Cardiac fibroblast (primary cell): ENCODE results near the gene RAB31.

Experiments
- DNase-seq, 2 donors: peaks; one replicate each; pipeline versions ENCODE4 v3.0.0 to v3.0.0-alpha.2; 2010; ENCODE audit warnings: low read depth in 2 of 2
- H3K4me3 ChIP-seq, 2 donors: replicated peaks in 1 of 2; 1 replicate in 1 of 2; 2 replicates in 1 of 2; pipeline ENCODE4 v1.5.1; 2011; ENCODE audit warnings: low read depth in 2 of 2, low read length in 2 of 2, mild to moderate bottlenecking in 2 of 2, moderate library complexity in 1 of 2
- CTCF ChIP-seq: IDR thresholded peaks from one replicate; pipeline ENCODE4 v1.5.1; 2011; ENCODE audit warnings: low read depth, mild to moderate bottlenecking, low read length, inconsistent platforms

Gene RAB31

GRCh38 chr18:9756933-9757470 is 48.9 kb downstream of the RAB31 start:
- DNase-seq: no peak
- no peak for TF ChIP-seq CTCF
- no peak overlapping the region for H3K4me3 ChIP-seq

- H3K4me3 ChIP-seq: no peak overlapping the region
- TF ChIP-seq CTCF: no peak
- DNase-seq: peak in 1 of 2 donors; percentile 64
These were observed 49.9 kb downstream of the RAB31 start for GRCh38 chr18:9757827-9758621.

- no peak for TF ChIP-seq CTCF
- no peak overlapping the region for H3K4me3 ChIP-seq
- no peak for DNase-seq
These were observed 50.5 kb downstream of the RAB31 start for GRCh38 chr18:9758624-9759075.

GRCh38 chr18:9760641-9761040 is 52.5 kb downstream of the RAB31 start:
- no peak for TF ChIP-seq CTCF
- no peak for DNase-seq
- H3K4me3 ChIP-seq: no peak overlapping the region

GRCh38 chr18:9762526-9762925 is 54.4 kb downstream of the RAB31 start:
- no peak for DNase-seq
- TF ChIP-seq CTCF: no peak
- no peak overlapping the region for H3K4me3 ChIP-seq

GRCh38 chr18:9763157-9763556 is 55.1 kb downstream of the RAB31 start:
- no peak for DNase-seq
- no peak for TF ChIP-seq CTCF
- H3K4me3 ChIP-seq: no peak overlapping the region
